Stomach (tissue), 9 donors: ENCODE data around the gene TMEM109. TPM values are rescaled to one million over a fixed set of nuclear protein-coding genes. Genes with fewer than 3 reads are reported as not detected.

Source experiments
- DNase-seq, 2 donors: peaks; one replicate each; pipeline versions ENCODE4 v3.0.0 to v3.0.0-alpha.2; 2013 to 2019
- H3K27ac ChIP-seq, 5 donors: fragments of 200-600 bp in 4 of 5; sonication (generic) in 4 of 5; one replicate each; pipeline ENCODE4 v1.5.1; 2013 to 2019; ENCODE audit warnings: mild to moderate bottlenecking in 1 of 5, moderate library complexity in 1 of 5
- H3K27me3 ChIP-seq, 3 donors: fragments of 200-600 bp; sonication (generic); one replicate each; pipeline ENCODE4 v1.5.1; 2017 to 2019; ENCODE audit warnings: mixed run types in 1 of 3
- H3K36me3 ChIP-seq, 4 donors: fragments of 200-600 bp; sonication (generic); 1 replicate in 3 of 4; 2 replicates in 1 of 4; pipeline ENCODE4 v1.5.1; 2016 to 2019
- H3K4me1 ChIP-seq, 4 donors: fragments of 200-600 bp; sonication (generic); one replicate each; pipeline ENCODE4 v1.5.1; 2016 to 2019
- H3K4me3 ChIP-seq, 4 donors: fragments of 200-600 bp; sonication (generic) in 3 of 4; one replicate each; pipeline ENCODE4 v1.5.1; 2016 to 2019; ENCODE audit warnings: mild to moderate bottlenecking in 1 of 4
- H3K9me3 ChIP-seq, 4 donors: fragments of 200-600 bp; sonication (generic); one replicate each; pipeline ENCODE4 v1.5.1; 2016 to 2019
- EP300 ChIP-seq: sonication (generic); formaldehyde crosslinking; IDR thresholded peaks from one replicate; pipeline ENCODE4 v1.6.1; 2017; ENCODE audit warnings: antibody characterized with exemption
- POLR2A ChIP-seq, 4 donors: fragments of 450-650 bp; IDR thresholded peaks; one replicate each; pipeline ENCODE4 v1.6.1; 2016; ENCODE audit warnings: antibody characterized with exemption in 4 of 4, control low read depth in 2 of 4, mild to moderate bottlenecking in 1 of 4, moderate library complexity in 1 of 4
- POLR2AphosphoS5 ChIP-seq, 3 donors: sonication (generic); formaldehyde crosslinking; IDR thresholded peaks; one replicate each; pipeline ENCODE4 v1.6.1; 2016; ENCODE audit warnings: antibody characterized with exemption in 3 of 3
- WGBS, 5 donors: extraction: QIAGEN DNeasy Blood & Tissue Kit in 3 of 5; methylation state at CpG; one replicate each; pipeline versions ENCODE4 v1.1.5 to v1.1.7; 2013 to 2018; 5-methylcytosine and 5-hydroxymethylcytosine counted together
- intact Hi-C: fragments of 100-400 bp; cut with DNase I; formaldehyde crosslinking; loops from one replicate; pipeline ENCODE4 v1.15.1; 2023; ENCODE audit warnings: low total_unique reads
- polyA plus RNA-seq, 3 donors: library from polyadenylated mRNA; stranded (reverse); fragments of 200-250 nt; gene quantifications; one replicate each; pipeline ENCODE4 v1.2.3, GENCODE V29; 2013
- total RNA-seq, 5 donors: library from RNA; depleted of rRNA; stranded (reverse); fragments of >200 nt; gene quantifications; one replicate each; pipeline versions ENCODE4 v1.1.0 to v1.2.3, GENCODE V29; 2014 to 2016
- TF ChIP-seq, protein P1 (sequence below), 7 experiments: fragments of 450-650 bp in 4 of 7; fragments of 200-600 bp in 3 of 7; sonication (generic) in 3 of 7; IDR thresholded peaks; one replicate each; pipeline ENCODE4 v1.5.1; 2016 to 2019; ENCODE audit warnings: antibody characterized with exemption in 7 of 7, control low read depth in 2 of 7, mild to moderate bottlenecking in 1 of 7
- donor health status: healthy with polysubstance abuse.
- donor health status: Bipolar disorder and iron deficiency.
- donor health status: healthy.

The TMEM109 gene
- total and polyA plus RNA-seq, 8 donors = 27.4 to 122 (median 65.4) TPM

GRCh38 chr11:60923800-60924109, 9.8 kb downstream of the TMEM109 start:
- TF ChIP-seq, protein P1, sequence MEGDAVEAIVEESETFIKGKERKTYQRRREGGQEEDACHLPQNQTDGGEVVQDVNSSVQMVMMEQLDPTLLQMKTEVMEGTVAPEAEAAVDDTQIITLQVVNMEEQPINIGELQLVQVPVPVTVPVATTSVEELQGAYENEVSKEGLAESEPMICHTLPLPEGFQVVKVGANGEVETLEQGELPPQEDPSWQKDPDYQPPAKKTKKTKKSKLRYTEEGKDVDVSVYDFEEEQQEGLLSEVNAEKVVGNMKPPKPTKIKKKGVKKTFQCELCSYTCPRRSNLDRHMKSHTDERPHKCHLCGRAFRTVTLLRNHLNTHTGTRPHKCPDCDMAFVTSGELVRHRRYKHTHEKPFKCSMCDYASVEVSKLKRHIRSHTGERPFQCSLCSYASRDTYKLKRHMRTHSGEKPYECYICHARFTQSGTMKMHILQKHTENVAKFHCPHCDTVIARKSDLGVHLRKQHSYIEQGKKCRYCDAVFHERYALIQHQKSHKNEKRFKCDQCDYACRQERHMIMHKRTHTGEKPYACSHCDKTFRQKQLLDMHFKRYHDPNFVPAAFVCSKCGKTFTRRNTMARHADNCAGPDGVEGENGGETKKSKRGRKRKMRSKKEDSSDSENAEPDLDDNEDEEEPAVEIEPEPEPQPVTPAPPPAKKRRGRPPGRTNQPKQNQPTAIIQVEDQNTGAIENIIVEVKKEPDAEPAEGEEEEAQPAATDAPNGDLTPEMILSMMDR (IDR thresholded peaks at IDR 0.05) = no peak
- TF ChIP-seq POLR2A (IDR thresholded peaks at IDR 0.05) (no peak), EP300 (no peak), POLR2AphosphoS5 (IDR thresholded peaks at IDR 0.05) (no peak)
- 27 to 49% (median 37%) methylated on average over 2 to 6 of the region's 6 CpGs for WGBS, 5 donors
- Histone ChIP-seq H3K9me3 (no peaks in the 10 kb centered on the region), H3K36me3 (peaks cover 33 to 46% (median 41%) of the 10 kb centered on the region in 4 donors), H3K27me3 (peaks cover 0 to 25% (median 14%) of the 10 kb centered on the region in 3 donors), H3K4me3 (peak overlapping the region; percentile 61 to 86 (median 72)), H3K4me1 (peaks cover 18 to 65% (median 59%) of the 10 kb centered on the region in 4 donors), H3K27ac (peak overlapping the region in 4 of 5 donors; percentile 16 to 74 (median 71))
- intact Hi-C loops = loop anchor here (5.0 kb wide), 1 partner anchor 199 kb away; no protein-coding TSS in a partner anchor
- peak in 1 of 2 donors; percentile 33 for DNase-seq

- TF ChIP-seq POLR2AphosphoS5 (IDR thresholded peaks at IDR 0.05) (peak in 2 of 3 donors; percentile 50 to 70), POLR2A (IDR thresholded peaks at IDR 0.05) (no peak)
- Histone ChIP-seq H3K27me3 (peaks cover 0 to 25% (median 14%) of the 10 kb centered on the region in 3 donors), H3K27ac (peak within 1 kb of the TSS; percentile 13 to 74 (median 70)), H3K4me1 (peaks cover 18 to 60% (median 54%) of the 10 kb centered on the region in 4 donors), H3K4me3 (peak within 1 kb of the TSS; percentile 61 to 86 (median 72)), H3K36me3 (peaks cover 33 to 52% (median 41%) of the 10 kb centered on the region in 4 donors), H3K9me3 (no peaks in the 10 kb centered on the region)
- intact Hi-C loops = loop anchor here (5.0 kb wide), 1 partner anchor 198 kb away; no protein-coding TSS in a partner anchor
- peak; percentile 82 to 91 for DNase-seq
- 0 to 3% (median 1%) methylated on average over 20 to 69 of the region's 69 CpGs for WGBS, 5 donors
Measured at GRCh38 chr11:60924110-60924905, 10.3 kb downstream of the TMEM109 start, which contains the start of gene TMEM132A. TSS of gene TMEM132A (plus strand) at chr11:60924460. CDS start at chr11:60924634, 174 bp downstream.

GRCh38 chr11:60924906-60925853, 11.2 kb downstream of the TMEM109 start:
- H3K27ac ChIP-seq = peak overlapping the region in 3 of 5 donors; percentile 70 to 74 (median 72)
- H3K36me3 ChIP-seq = peaks cover 29 to 52% (median 34%) of the 10 kb centered on the region in 4 donors
- H3K9me3 ChIP-seq = no peaks in the 10 kb centered on the region
- peak overlapping the region; percentile 61 to 86 (median 72) for H3K4me3 ChIP-seq
- intact Hi-C loops = loop anchor here (5.0 kb wide), 1 partner anchor 197 kb away; no protein-coding TSS in a partner anchor
- peaks cover 18 to 51% (median 46%) of the 10 kb centered on the region in 4 donors for H3K4me1 ChIP-seq
- peaks cover 0 to 25% (median 14%) of the 10 kb centered on the region in 3 donors for H3K27me3 ChIP-seq
- TF ChIP-seq POLR2AphosphoS5 (IDR thresholded peaks at IDR 0.05) (no peak), POLR2A (IDR thresholded peaks at IDR 0.05) (no peak), EP300 (no peak)
- TF ChIP-seq, protein P1 (IDR thresholded peaks at IDR 0.05) = no peak
- 4 to 9% (median 4%) methylated on average over 11 to 35 of the region's 35 CpGs for WGBS, 5 donors
- DNase-seq = peak in 1 of 2 donors; percentile 52

DNA sequence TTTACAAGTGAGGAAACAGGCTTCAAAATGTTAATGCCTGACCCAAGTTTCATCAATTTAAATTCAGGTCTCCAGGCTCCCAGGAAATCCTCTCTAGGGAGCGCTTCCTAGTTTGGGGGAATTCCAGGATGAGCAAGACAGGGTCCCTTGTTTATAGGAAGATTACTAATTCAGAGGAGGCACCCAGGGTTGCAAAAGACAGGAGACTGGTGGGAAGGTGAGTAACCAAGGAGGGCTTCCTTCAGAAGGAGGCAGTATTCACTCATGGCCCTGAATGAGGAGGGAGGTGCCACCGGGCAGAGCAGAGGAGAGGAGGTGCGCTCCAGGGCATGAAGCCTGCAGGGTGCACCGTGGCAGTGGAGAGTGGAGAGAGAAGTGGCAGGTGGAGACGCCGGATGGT, 11.9 kb downstream of the TMEM109 start:
- H3K4me3 ChIP-seq = peak overlapping the region in 1 of 4 donors; percentile 86
- TF ChIP-seq, protein P1 (IDR thresholded peaks at IDR 0.05) = no peak
- no peak for TF ChIP-seq POLR2AphosphoS5 (IDR thresholded peaks at IDR 0.05)
- peaks cover 0 to 25% (median 14%) of the 10 kb centered on the region in 3 donors for H3K27me3 ChIP-seq
- no peak overlapping the region for H3K27ac ChIP-seq
- intact Hi-C loops = no loop called here
- H3K9me3 ChIP-seq = no peaks in the 10 kb centered on the region
- 29 to 64% (median 47%) methylated on average over 6 of the region's 6 CpGs for WGBS, 5 donors
- peaks cover 22 to 52% (median 33%) of the 10 kb centered on the region in 4 donors for H3K36me3 ChIP-seq
- DNase-seq = no peak
- H3K4me1 ChIP-seq = peaks cover 18 to 50% (median 44%) of the 10 kb centered on the region in 4 donors
